H1 (cell line): ENCODE measurements around the gene KIF13A. TPM values are rescaled to one million over a fixed set of nuclear protein-coding genes. Genes with fewer than 3 reads are reported as not detected.

Source experiments
- CTCF ChIA-PET: fragments of 300-600 bp; sonication (Branson Sonifier 250); formaldehyde crosslinking; loops from one replicate; lab custom pipeline; 2021; ENCODE audit not compliant: partially characterized antibody; lab: Charles Lee
- POLR2A ChIA-PET: fragments of 300-600 bp; sonication (Branson Sonifier 250); formaldehyde crosslinking; loops from one replicate; lab custom pipeline; 2021; ENCODE audit warnings: inconsistent platforms; ENCODE audit not compliant: partially characterized antibody; lab: Charles Lee
- DNase-seq, 2 experiments: peaks; one replicate each; pipeline versions ENCODE4 v3.0.0 to v3.0.0-alpha.2; 2010 to 2022; ENCODE audit warnings: low spot score in 2 of 2, low read depth in 1 of 2, mixed read lengths in 1 of 2
- FAIRE-seq: peaks from 2 replicates; lab custom pipeline; 2011; peaks lifted over from hg19 to GRCh38; lab: Jason Lieb, UNC
- H2AFZ ChIP-seq: 2 replicates; pipeline ENCODE4 v1.8.1; 2012; ENCODE audit warnings: low read length, inconsistent platforms
- H2AK5ac ChIP-seq: 2 replicates; pipeline ENCODE4 v1.6.1; 2013; ENCODE audit warnings: low read depth, low read length
- H2BK120ac ChIP-seq: replicated peaks from 2 replicates; pipeline ENCODE3; 2013; ENCODE audit warnings: low read depth, low read length, inconsistent platforms
- H2BK12ac ChIP-seq: 2 replicates; pipeline ENCODE4 v1.6.1; 2013; ENCODE audit warnings: low read depth, low read length
- H2BK15ac ChIP-seq: 2 replicates; pipeline ENCODE4 v1.6.1; 2013; ENCODE audit warnings: low read length
- H2BK20ac ChIP-seq: 2 replicates; pipeline ENCODE4 v1.6.1; 2013; ENCODE audit warnings: low read length
- H2BK5ac ChIP-seq: 2 replicates; pipeline ENCODE4 v1.6.1; 2013; ENCODE audit warnings: low read depth, low read length
- H3K14ac ChIP-seq: 2 replicates; pipeline ENCODE4 v1.6.1; 2013; ENCODE audit warnings: inconsistent platforms; ENCODE audit not compliant: insufficient read length
- H3K18ac ChIP-seq: 2 replicates; pipeline ENCODE4 v1.6.1; 2013; ENCODE audit warnings: low read length; ENCODE audit errors: extremely low read depth
- H3K23ac ChIP-seq: 2 replicates; pipeline ENCODE4 v1.6.1; 2013; ENCODE audit warnings: inconsistent platforms; ENCODE audit not compliant: insufficient read length
- H3K23me2 ChIP-seq: 2 replicates; pipeline ENCODE4 v1.6.1; 2013; ENCODE audit warnings: low read depth, low read length
- H3K27ac ChIP-seq: 2 replicates; pipeline ENCODE4 v1.6.1; 2011; ENCODE audit warnings: low read depth, low read length, inconsistent platforms
- H3K27me3 ChIP-seq, 4 experiments: replicated peaks in 1 of 4; 1 replicate in 1 of 4; 2 replicates in 3 of 4; pipeline versions ENCODE4 v1.6.1 to v1.8.1; 2011 to 2013; ENCODE audit warnings: low read length in 3 of 4, mild to moderate bottlenecking in 3 of 4, inconsistent platforms in 2 of 4, mixed read lengths in 2 of 4, moderate library complexity in 1 of 4; ENCODE audit not compliant: control insufficient read depth in 3 of 4, insufficient read depth in 3 of 4; ENCODE audit errors: extremely low read depth in 1 of 4
- H3K36me3 ChIP-seq, 4 experiments: 2 replicates each; pipeline versions ENCODE4 v1.6.1 to v1.8.1; 2011 to 2013; ENCODE audit warnings: mild to moderate bottlenecking in 4 of 4, low read length in 3 of 4, moderate library complexity in 2 of 4, control low read depth in 1 of 4, inconsistent platforms in 1 of 4; ENCODE audit not compliant: insufficient read depth in 4 of 4, control insufficient read depth in 2 of 4
- H3K4ac ChIP-seq: replicated peaks from 2 replicates; pipeline ENCODE3; 2013; ENCODE audit warnings: low read length, low read depth, mixed read lengths, inconsistent platforms; ENCODE audit not compliant: insufficient read length
- H3K4me1 ChIP-seq, 4 experiments: replicated peaks in 1 of 4; 1 replicate in 1 of 4; 2 replicates in 3 of 4; pipeline versions ENCODE4 v1.6.1 to v1.8.1; 2011 to 2013; ENCODE audit warnings: low read length in 3 of 4, inconsistent platforms in 2 of 4, mixed read lengths in 1 of 4; ENCODE audit not compliant: insufficient read depth in 4 of 4, control insufficient read depth in 3 of 4
- H3K4me2 ChIP-seq, 2 experiments: 2 replicates each; pipeline versions ENCODE4 v1.6.1 to v1.8.1; 2011 to 2013; ENCODE audit warnings: low read depth in 2 of 2, low read length in 2 of 2, control low read depth in 1 of 2, inconsistent platforms in 1 of 2, mild to moderate bottlenecking in 1 of 2; ENCODE audit not compliant: insufficient read depth in 1 of 2
- H3K4me3 ChIP-seq, 4 experiments: fragments of 200-600, 300-600 bp in 1 of 4; sonication (generic), shearing (Covaris generic), sonication (Bioruptor Twin) in 1 of 4; 2 replicates each; pipeline versions ENCODE4 v1.5.1 to v1.8.1; 2011 to 2016; ENCODE audit warnings: low read length in 4 of 4, low read depth in 3 of 4, control low read depth in 2 of 4, inconsistent platforms in 2 of 4, mild to moderate bottlenecking in 2 of 4, mixed read lengths in 1 of 4, moderate library complexity in 1 of 4; ENCODE audit not compliant: insufficient read depth in 2 of 4; ENCODE audit errors: extremely low read depth in 1 of 4
- H3K56ac ChIP-seq: replicated peaks from 2 replicates; pipeline ENCODE3; 2013; ENCODE audit warnings: low read depth, mild to moderate bottlenecking, mixed read lengths, low read length, inconsistent platforms; ENCODE audit not compliant: insufficient read length
- H3K79me1 ChIP-seq: 2 replicates; pipeline ENCODE4 v1.6.1; 2013; ENCODE audit warnings: low read depth, low read length, control low read depth
- H3K79me2 ChIP-seq, 2 experiments: 2 replicates each; pipeline versions ENCODE4 v1.6.1 to v1.8.1; 2012 to 2013; ENCODE audit warnings: low read length in 2 of 2, mild to moderate bottlenecking in 2 of 2, inconsistent platforms in 1 of 2; ENCODE audit not compliant: insufficient read depth in 2 of 2, control insufficient read depth in 1 of 2
- H3K9ac ChIP-seq, 4 experiments: replicated peaks in 1 of 4; 1 replicate in 1 of 4; 2 replicates in 3 of 4; pipeline versions ENCODE4 v1.6.1 to v1.8.1; 2011 to 2013; ENCODE audit warnings: low read depth in 3 of 4, low read length in 3 of 4, control low read depth in 2 of 4, mild to moderate bottlenecking in 2 of 4, moderate library complexity in 2 of 4, inconsistent platforms in 1 of 4; ENCODE audit errors: extremely low read depth in 1 of 4
- H3K9me3 ChIP-seq, 2 experiments: 2 replicates each; pipeline versions ENCODE4 v1.6.1 to v1.8.1; 2012 to 2013; ENCODE audit warnings: mild to moderate bottlenecking in 2 of 2, moderate library complexity in 2 of 2, control low read depth in 1 of 2, inconsistent platforms in 1 of 2, low read depth in 1 of 2, low read length in 1 of 2, mixed read lengths in 1 of 2; ENCODE audit not compliant: insufficient read depth in 2 of 2
- H4K20me1 ChIP-seq, 2 experiments: replicated peaks in 1 of 2; 2 replicates each; pipeline versions ENCODE3 to v1.8.1; 2011 to 2013; ENCODE audit warnings: inconsistent platforms in 2 of 2, low read length in 2 of 2, mild to moderate bottlenecking in 1 of 2; ENCODE audit not compliant: insufficient read depth in 2 of 2, control insufficient read depth in 1 of 2
- H4K5ac ChIP-seq: 2 replicates; pipeline ENCODE4 v1.6.1; 2013; ENCODE audit warnings: low read length, low read depth, mixed read lengths, inconsistent platforms; ENCODE audit not compliant: insufficient read length
- H4K8ac ChIP-seq: 2 replicates; pipeline ENCODE4 v1.8.0; 2013; ENCODE audit warnings: mild to moderate bottlenecking, moderate library complexity, low read length, inconsistent platforms; ENCODE audit not compliant: insufficient read depth; ENCODE audit errors: extremely low read depth
- H4K91ac ChIP-seq: replicated peaks from 2 replicates; pipeline ENCODE3; 2013; ENCODE audit warnings: low read length, mixed read lengths, inconsistent platforms; ENCODE audit not compliant: insufficient read length
- BACH1 ChIP-seq: IDR thresholded peaks from 2 replicates; pipeline ENCODE4 v1.6.1; 2012; ENCODE audit warnings: low read length, improper control_type of control experiment
- GTF2F1 ChIP-seq: IDR thresholded peaks from 2 replicates; pipeline ENCODE4 v1.6.1; 2012; ENCODE audit warnings: low read depth, low read length, improper control_type of control experiment, borderline replicate concordance
- JUND ChIP-seq: IDR thresholded peaks from 2 replicates; pipeline ENCODE4 v1.6.1; 2011; ENCODE audit warnings: mild to moderate bottlenecking, improper control_type of control experiment, low read length
- polyA plus RNA-seq, 7 experiments: library from polyadenylated mRNA; depleted of rRNA in 3 of 7; stranded (reverse) in 5 of 7; unstranded in 2 of 7; fragments of >200 nt in 5 of 7; fragments of 200-250 nt in 2 of 7; gene quantifications; 1 replicate in 5 of 7; 2 replicates in 1 of 7; 4 replicates in 1 of 7; pipeline versions ENCODE4 v1.2.1 to v1.2.3, GENCODE V29; 2011 to 2013; ENCODE audit warnings: missing spikeins in 2 of 7, mixed read lengths in 2 of 7
- total RNA-seq: library from RNA; stranded (reverse); fragmentation: NEBNext Ultra II Directional; extraction: Animal tissue kit (Norgen Biotek cat#: 25700); gene quantifications from 2 replicates; pipeline ENCODE4 v1.2.1, GENCODE V29; 2021

KIF13A gene
- total and polyA plus RNA-seq, 2 of the 8 experiments (the other 6 are each of a cell fraction or from before 2014, with no cell fraction given), result 14.7 to 40.8 TPM

DNA sequence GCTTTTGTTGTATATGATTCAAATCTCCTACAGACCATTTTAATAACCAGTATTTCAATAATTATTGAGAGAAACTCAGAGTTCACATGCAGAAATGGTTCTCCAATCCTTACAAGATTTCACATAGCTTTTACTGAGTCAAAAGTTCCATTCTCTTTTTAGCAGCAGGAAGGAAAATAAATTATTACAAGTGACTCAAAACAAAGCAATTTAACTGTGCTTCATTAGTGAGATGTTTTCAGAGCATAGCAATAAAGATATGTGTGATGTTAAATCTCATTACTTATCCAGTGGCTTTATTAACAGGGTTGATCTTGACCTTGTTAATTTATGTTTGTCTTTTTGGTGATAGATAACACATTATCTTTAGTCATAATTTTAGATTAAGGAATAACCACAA lies 22.0 kb downstream of the KIF13A start:
- no peak overlapping the region for H3K4me2 ChIP-seq
- no peak for FAIRE-seq

More for the DNA sequence above, 22.0 kb downstream of the KIF13A start:
- POLR2A ChIA-PET, result no interaction called here
- Histone ChIP-seq H2BK20ac (no peak overlapping the region), H3K23me2 (no peaks in the 10 kb centered on the region), H2BK5ac (no peak overlapping the region), H3K36me3 (no peaks in the 10 kb centered on the region), H3K27me3 (no peaks in the 10 kb centered on the region), H3K9ac (no peak overlapping the region), H3K14ac (no peak overlapping the region), H2BK120ac (no peak overlapping the region), H4K91ac (no peak overlapping the region), H4K5ac (no peak overlapping the region), H2AK5ac (no peak overlapping the region), H2BK12ac (no peak overlapping the region), H3K79me1 (peaks cover 10% of the 10 kb centered on the region), H3K4ac (no peak overlapping the region), H4K8ac (no peak overlapping the region), H4K20me1 (peaks cover 0 to 2% of the 10 kb centered on the region in 2 experiments), H3K56ac (no peak overlapping the region), H3K18ac (no peak overlapping the region), H3K4me3 (no peak overlapping the region), H2BK15ac (no peak overlapping the region), H3K9me3 (no peaks in the 10 kb centered on the region), H3K23ac (no peak overlapping the region), H2AFZ (no peak overlapping the region), H3K27ac (no peak overlapping the region), H3K4me1 (peaks cover 0 to 7% (median 0%) of the 10 kb centered on the region in 4 experiments; a peak in 5 of 7 replicates), H3K79me2 (peaks cover 0 to 87% of the 10 kb centered on the region in 2 experiments; a peak in 2 of 4 replicates)
- no peak for DNase-seq
- CTCF ChIA-PET, result interaction anchor here (1.3 to 2.2 kb wide), 3 partner anchors 8 to 157 kb away, joined by 3 to 7 read pairs (median 6); partner anchors contain the start of gene NHLRC1
- no peak for TF ChIP-seq GTF2F1
- TF ChIP-seq BACH1, result no peak
- no peak for TF ChIP-seq JUND
